GM12878 (cell line): Measurements from ENCODE around the gene CEP19. TPM values are rescaled to one million over a fixed set of nuclear protein-coding genes. Genes with fewer than 3 reads are reported as not detected.

Source experiments
- ATAC-seq: fragments of 200-7000 bp; cut with Tn5 transposase; 3 replicates; pipeline ENCODE4 v1.9.1; 2020; ENCODE audit warnings: mild to moderate bottlenecking, moderate library complexity
- BruUV-seq: library from RNA; stranded (reverse); fragments of 400-500 nt; replicated peaks from 2 replicates; lab custom pipeline; 2021; lab: Mats Ljungman, UMichigan
- CTCF ChIA-PET: fragments of 300-600 bp; sonication (Branson Sonifier 250); formaldehyde crosslinking; extraction: SDS; loops from one replicate; lab custom pipeline; 2021; ENCODE audit warnings: inconsistent platforms; lab: Yijun Ruan, JAX
- POLR2A ChIA-PET: fragments of 350-600 bp; formaldehyde crosslinking; extraction: SDS; loops from one replicate; lab custom pipeline; 2021; ENCODE audit warnings: inconsistent platforms; lab: Charles Lee
- RAD21 ChIA-PET: fragments of 300-600 bp; sonication (Branson Sonifier 250); formaldehyde crosslinking; loops from one replicate; lab custom pipeline; 2023; ENCODE audit warnings: antibody characterized with exemption; ENCODE audit not compliant: unreplicated experiment; lab: Charles Lee
- SMC1A ChIA-PET: fragments of 300-600 bp; sonication (Branson Sonifier 250); formaldehyde crosslinking; loops from one replicate; lab custom pipeline; 2023; ENCODE audit not compliant: unreplicated experiment, uncharacterized antibody; lab: Charles Lee
- DNase-seq: peaks from one replicate; pipeline ENCODE4 v3.0.0-alpha.2; 2011; ENCODE audit warnings: low read depth, low spot score
- FAIRE-seq: peaks from 3 replicates; lab custom pipeline; 2011; peaks lifted over from hg19 to GRCh38; lab: Jason Lieb, UNC
- H2AFZ ChIP-seq: 2 replicates; pipeline ENCODE4 v1.6.0; 2011; ENCODE audit warnings: low read depth, low read length, control low read depth; ENCODE audit not compliant: control insufficient read depth
- H3K27ac ChIP-seq: 2 replicates; pipeline ENCODE4 v1.5.1; 2011; ENCODE audit warnings: control low read depth; ENCODE audit not compliant: control insufficient read depth, insufficient read depth
- H3K27me3 ChIP-seq, 2 experiments: replicated peaks in 1 of 2; 2 replicates each; pipeline versions ENCODE4 v1.6.0 to v1.6.1; 2011; ENCODE audit warnings: low read length in 1 of 2; ENCODE audit not compliant: control insufficient read depth in 2 of 2, insufficient read depth in 2 of 2
- H3K36me3 ChIP-seq, 2 experiments: 2 replicates each; pipeline ENCODE4 v1.5.1; 2011; ENCODE audit warnings: low read length in 1 of 2; ENCODE audit not compliant: control insufficient read depth in 2 of 2, insufficient read depth in 2 of 2
- H3K4me1 ChIP-seq: 2 replicates; pipeline ENCODE4 v1.6.1; 2011; ENCODE audit warnings: mild to moderate bottlenecking, low read length, moderate library complexity, mixed read lengths; ENCODE audit not compliant: control insufficient read depth, insufficient read depth
- H3K4me2 ChIP-seq: 2 replicates; pipeline ENCODE4 v1.6.0; 2011; ENCODE audit warnings: control low read depth; ENCODE audit not compliant: control insufficient read depth, insufficient read depth
- H3K4me3 ChIP-seq: fragments of 200-600 bp; sonication (generic); 2 replicates; pipeline ENCODE4 v1.5.1; 2016
- H3K79me2 ChIP-seq: 2 replicates; pipeline ENCODE4 v1.6.0; 2011; ENCODE audit warnings: low read length; ENCODE audit not compliant: control insufficient read depth, insufficient read depth
- H3K9ac ChIP-seq: 2 replicates; pipeline ENCODE4 v1.8.0; 2011; ENCODE audit warnings: low read length, control low read depth, mixed read lengths; ENCODE audit not compliant: control insufficient read depth, insufficient read depth
- H3K9me3 ChIP-seq: replicated peaks from 3 replicates; pipeline ENCODE4 v1.5.1; 2011; ENCODE audit warnings: mild to moderate bottlenecking, low read length; ENCODE audit not compliant: control insufficient read depth, insufficient read depth
- H4K20me1 ChIP-seq: 2 replicates; pipeline ENCODE4 v1.6.0; 2011; ENCODE audit not compliant: control insufficient read depth, insufficient read depth
- BACH1 ChIP-seq: fragments of 450-650 bp; IDR thresholded peaks from 2 replicates; pipeline ENCODE4 v1.6.1; 2017; ENCODE audit warnings: mild to moderate bottlenecking, borderline replicate concordance
- HDAC6 ChIP-seq: fragments of 200-600 bp; sonication (generic); IDR thresholded peaks from one replicate; pipeline ENCODE4 v1.8.0; 2017; ENCODE audit warnings: antibody characterized with exemption; ENCODE audit not compliant: unreplicated experiment
- JUNB ChIP-seq: IDR thresholded peaks from 2 replicates; pipeline ENCODE4 v1.6.1; 2016; ENCODE audit warnings: antibody characterized with exemption, mild to moderate bottlenecking
- MLLT1 ChIP-seq: fragments of 450-650 bp; IDR thresholded peaks from 2 replicates; pipeline ENCODE4 v1.6.1; 2016; ENCODE audit warnings: mild to moderate bottlenecking
- PML ChIP-seq: IDR thresholded peaks from 2 replicates; pipeline ENCODE4 v1.6.1; 2012; ENCODE audit warnings: low read length, inconsistent platforms
- POLR2A ChIP-seq: IDR thresholded peaks from 2 replicates; pipeline ENCODE4 v1.6.1; 2011; ENCODE audit warnings: low read depth, mild to moderate bottlenecking, low read length
- POLR2AphosphoS5 ChIP-seq: IDR thresholded peaks from 2 replicates; pipeline ENCODE4 v1.6.1; 2011; ENCODE audit warnings: mild to moderate bottlenecking, low read length, inconsistent platforms
- RBBP5 ChIP-seq: fragments of 200-600 bp; sonication (generic); conservative IDR thresholded peaks from 2 replicates; pipeline ENCODE4 v1.6.1; 2016
- REST ChIP-seq: IDR thresholded peaks from 2 replicates; pipeline ENCODE4 v1.6.1; 2012; ENCODE audit warnings: mild to moderate bottlenecking, low read depth, low read length
- ZNF207 ChIP-seq: fragments of 450-650 bp; IDR thresholded peaks from 2 replicates; pipeline ENCODE4 v1.6.1; 2014; ENCODE audit warnings: antibody characterized with exemption, mild to moderate bottlenecking, borderline replicate concordance
- WGBS: methylation state at CpG from one replicate; pipeline ENCODE4 v1.1.6; 2016; ENCODE audit warnings: low lambda C conversion rate; ENCODE audit not compliant: insufficient replicate concordance, insufficient coverage; ENCODE audit errors: missing lambda C conversion rate; 5-methylcytosine and 5-hydroxymethylcytosine counted together
- in situ Hi-C: fragments of 300-500 bp; cut with MboI; formaldehyde crosslinking; loops from 9 replicates; pipeline ENCODE4 v1.14.3; 2018; ENCODE audit warnings: mixed read lengths
- intact Hi-C: fragments of 100-400 bp; cut with micrococcal nuclease; formaldehyde crosslinking; loops from one replicate; pipeline ENCODE4 v1.14.2; 2022; ENCODE audit not compliant: unreplicated experiment
- polyA plus RNA-seq, 11 experiments: library from polyadenylated mRNA; depleted of rRNA in 4 of 11; unstranded in 6 of 11; stranded (reverse) in 5 of 11; fragments of >200 nt; fragmentation: Nextera tagmentation in 4 of 11; fragmentation: Illumina TruSeq in 1 of 11; extraction: Ambion mirVana in 4 of 11; extraction: Trizol in 1 of 11; gene quantifications; 1 replicate in 1 of 11; 2 replicates in 10 of 11; pipeline versions ENCODE4 v1.2.1 to v1.2.3, GENCODE V29; 2011 to 2016; ENCODE audit warnings: inconsistent platforms in 2 of 11, missing spikeins in 2 of 11, low read depth in 1 of 11
- small RNA-seq: library from RNA; depleted of rRNA; stranded (forward); fragments of <200 nt; gene quantifications from one replicate; pipeline ENCODE3, GENCODE V24; 2014
- total RNA-seq, 4 experiments: library from RNA; depleted of rRNA in 3 of 4; stranded (reverse); fragments of >200 nt in 3 of 4; fragmentation: Illumina TruSeq in 1 of 4; extraction: Trizol in 1 of 4; gene quantifications; 2 replicates each; pipeline versions ENCODE4 v1.2.1 to v1.2.3, GENCODE V29; 2013 to 2021

Gene CEP19
- total and polyA plus RNA-seq, 10 of the 15 experiments (the other 5 are each of a cell fraction or from before 2014, with no cell fraction given) = 1.9 to 5.9 (median 2.7) TPM

- Histone ChIP-seq H3K36me3 (peaks cover 28 to 32% of the 10 kb centered on the region in 2 experiments), H3K9me3 (no peaks in the 10 kb centered on the region), H3K79me2 (no peaks in the 10 kb centered on the region), H3K27me3 (no peaks in the 10 kb centered on the region), H4K20me1 (no peaks in the 10 kb centered on the region), H3K9ac (no peak overlapping the region), H3K4me1 (no peaks in the 10 kb centered on the region), H3K27ac (no peak overlapping the region), H3K4me3 (no peak overlapping the region), H2AFZ (no peak overlapping the region), H3K4me2 (no peak overlapping the region)
- intact Hi-C loops = no loop called here
- ChIA-PET RAD21 (interaction anchor here (1.3 kb wide), 1 partner anchor 50 kb away, joined by 4 read pairs; no protein-coding TSS in a partner anchor), CTCF (interaction anchor here (1.5 kb wide), 1 partner anchor 34 kb away, joined by 3 read pairs; no protein-coding TSS in a partner anchor), POLR2A (no interaction called here), SMC1A (interaction anchor here (1.5 to 1.6 kb wide), 2 partner anchors 10 to 18 kb away, joined by 3 to 6 read pairs; no protein-coding TSS in a partner anchor)
- in situ Hi-C loops = no loop called here
- TF ChIP-seq MLLT1 (no peak), REST (no peak), JUNB (no peak), ZNF207 (no peak), RBBP5 (no peak), HDAC6 (no peak), PML (no peak), BACH1 (no peak), POLR2AphosphoS5 (peak; percentile 16; the same call in 1 of the 2 replicates), POLR2A (peak; percentile 65; the same call in 1 of the 2 replicates)
- WGBS = 99% methylated on average over 35 of the region's 35 CpGs
- DNase-seq = no peak
- BruUV-seq = no TSS peak
- no peak for ATAC-seq
- no peak for FAIRE-seq
Observed at GRCh38 chr3:196659901-196660351, 52.1 kb downstream of the CEP19 start.

Small RNAs within 50 kb of the gene (small RNA-seq; reads per million reads assigned to genes)
- gene RNU4-89P (not detected), gene RNU6-646P (not detected)

Other genes starting within 250 kb of the CEP19 start
Only the 7 nearest of the 9 such genes appear.
- not detected in 2 replicates for gene SMCO1, start 196.9 kb downstream of the CEP19 start, total RNA-seq (2014; rRNA removed)
- not detected in 2 replicates for gene SMCO1, start 196.9 kb downstream of the CEP19 start, total RNA-seq (2014; rRNA removed; fragmentation: Illumina TruSeq; extraction: Trizol)
- not detected in 2 replicates for gene SMCO1, start 196.9 kb downstream of the CEP19 start, total RNA-seq (2021)
- gene SMCO1, start 196.9 kb downstream of the CEP19 start, polyA plus RNA-seq (2011; rRNA removed) = not detected in 2 replicates
- not detected in 2 replicates for gene SMCO1, start 196.9 kb downstream of the CEP19 start, polyA plus RNA-seq (2014; fragmentation: Illumina TruSeq; extraction: Trizol)
- gene SMCO1, start 196.9 kb downstream of the CEP19 start, polyA plus RNA-seq (2014; fragmentation: Nextera tagmentation; extraction: Ambion mirVana) = under 1 TPM in 1 of 2 experiments, not detected in 1; 0.05 TPM
- gene SMCO1, start 196.9 kb downstream of the CEP19 start, polyA plus RNA-seq (2014; rRNA removed) = not detected in 2 replicates
- gene SMCO1, start 196.9 kb downstream of the CEP19 start, polyA plus RNA-seq (2016; fragmentation: Nextera tagmentation; extraction: Ambion mirVana) = not detected
- 8.9 and 10.4 TPM in 2 replicates for gene WDR53, start 143.7 kb downstream of the CEP19 start, total RNA-seq (2014; rRNA removed)
- gene WDR53, start 143.7 kb downstream of the CEP19 start, total RNA-seq (2014; rRNA removed; fragmentation: Illumina TruSeq; extraction: Trizol) = 14.5 and 15.8 TPM in 2 replicates
- gene WDR53, start 143.7 kb downstream of the CEP19 start, total RNA-seq (2021) = 11.5 and 16.0 TPM in 2 replicates
- 7.7 and 14.0 TPM in 2 replicates for gene WDR53, start 143.7 kb downstream of the CEP19 start, polyA plus RNA-seq (2011; rRNA removed)
- 16.9 and 26.7 TPM in 2 replicates for gene WDR53, start 143.7 kb downstream of the CEP19 start, polyA plus RNA-seq (2014; fragmentation: Illumina TruSeq; extraction: Trizol)
- gene WDR53, start 143.7 kb downstream of the CEP19 start, polyA plus RNA-seq (2014; fragmentation: Nextera tagmentation; extraction: Ambion mirVana) = 10 to 100 TPM; 17.4 to 18.4 TPM
- gene WDR53, start 143.7 kb downstream of the CEP19 start, polyA plus RNA-seq (2014; rRNA removed) = 12.7 and 14.2 TPM in 2 replicates
- 10 to 100 TPM; 18.9 to 20.3 TPM for gene WDR53, start 143.7 kb downstream of the CEP19 start, polyA plus RNA-seq (2016; fragmentation: Nextera tagmentation; extraction: Ambion mirVana)
- gene FBXO45, start 143.6 kb downstream of the CEP19 start, total RNA-seq (2014; rRNA removed) = 12.6 and 16.1 TPM in 2 replicates
- 17.3 and 17.5 TPM in 2 replicates for gene FBXO45, start 143.6 kb downstream of the CEP19 start, total RNA-seq (2014; rRNA removed; fragmentation: Illumina TruSeq; extraction: Trizol)
- 14.5 and 15.0 TPM in 2 replicates for gene FBXO45, start 143.6 kb downstream of the CEP19 start, total RNA-seq (2021)
- gene FBXO45, start 143.6 kb downstream of the CEP19 start, polyA plus RNA-seq (2011; rRNA removed) = 16.0 and 25.2 TPM in 2 replicates
- gene FBXO45, start 143.6 kb downstream of the CEP19 start, polyA plus RNA-seq (2014; fragmentation: Illumina TruSeq; extraction: Trizol) = 16.6 and 19.8 TPM in 2 replicates
- 10 to 100 TPM in 1 of 2 experiments, 1 to 10 TPM in 1; 7.5 to 10.0 TPM for gene FBXO45, start 143.6 kb downstream of the CEP19 start, polyA plus RNA-seq (2014; fragmentation: Nextera tagmentation; extraction: Ambion mirVana)
- 9.3 and 11.0 TPM in 2 replicates for gene FBXO45, start 143.6 kb downstream of the CEP19 start, polyA plus RNA-seq (2014; rRNA removed)
- gene FBXO45, start 143.6 kb downstream of the CEP19 start, polyA plus RNA-seq (2016; fragmentation: Nextera tagmentation; extraction: Ambion mirVana) = 1 to 10 TPM; 4.0 TPM
- 18.5 and 24.1 TPM in 2 replicates for gene NRROS, start 72.6 kb downstream of the CEP19 start, total RNA-seq (2014; rRNA removed)
- 5.4 and 6.8 TPM in 2 replicates for gene NRROS, start 72.6 kb downstream of the CEP19 start, total RNA-seq (2014; rRNA removed; fragmentation: Illumina TruSeq; extraction: Trizol)
- 42.2 and 44.0 TPM in 2 replicates for gene NRROS, start 72.6 kb downstream of the CEP19 start, total RNA-seq (2021)
- 4.2 and 14.0 TPM in 2 replicates for gene NRROS, start 72.6 kb downstream of the CEP19 start, polyA plus RNA-seq (2011; rRNA removed)
- gene NRROS, start 72.6 kb downstream of the CEP19 start, polyA plus RNA-seq (2014; fragmentation: Illumina TruSeq; extraction: Trizol) = 5.1 and 12.8 TPM in 2 replicates
- gene NRROS, start 72.6 kb downstream of the CEP19 start, polyA plus RNA-seq (2014; fragmentation: Nextera tagmentation; extraction: Ambion mirVana) = under 1 TPM; 0.35 TPM
- gene NRROS, start 72.6 kb downstream of the CEP19 start, polyA plus RNA-seq (2014; rRNA removed) = 25.2 and 26.8 TPM in 2 replicates
- 10 to 100 TPM in 1 of 2 experiments, 1 to 10 TPM in 1; 7.8 to 12.4 TPM for gene NRROS, start 72.6 kb downstream of the CEP19 start, polyA plus RNA-seq (2016; fragmentation: Nextera tagmentation; extraction: Ambion mirVana)
- 23.8 and 31.9 TPM in 2 replicates for gene PIGX, start 127 bp upstream of the CEP19 start, total RNA-seq (2014; rRNA removed)
- gene PIGX, start 127 bp upstream of the CEP19 start, total RNA-seq (2014; rRNA removed; fragmentation: Illumina TruSeq; extraction: Trizol) = 22.6 and 22.9 TPM in 2 replicates
- gene PIGX, start 127 bp upstream of the CEP19 start, total RNA-seq (2021) = 21.8 and 27.1 TPM in 2 replicates
- 17.6 and 26.2 TPM in 2 replicates for gene PIGX, start 127 bp upstream of the CEP19 start, polyA plus RNA-seq (2011; rRNA removed)
- gene PIGX, start 127 bp upstream of the CEP19 start, polyA plus RNA-seq (2014; fragmentation: Illumina TruSeq; extraction: Trizol) = 25.5 and 29.7 TPM in 2 replicates
- gene PIGX, start 127 bp upstream of the CEP19 start, polyA plus RNA-seq (2014; fragmentation: Nextera tagmentation; extraction: Ambion mirVana) = 1 to 10 TPM; 3.8 to 9.7 TPM
- 23.5 and 27.3 TPM in 2 replicates for gene PIGX, start 127 bp upstream of the CEP19 start, polyA plus RNA-seq (2014; rRNA removed)
- gene PIGX, start 127 bp upstream of the CEP19 start, polyA plus RNA-seq (2016; fragmentation: Nextera tagmentation; extraction: Ambion mirVana) = 10 to 100 TPM in 1 of 2 experiments, 1 to 10 TPM in 1; 5.7 to 40.0 TPM
- gene PAK2, start 27.6 kb upstream of the CEP19 start, total RNA-seq (2014; rRNA removed) = 13.4 and 15.7 TPM in 2 replicates
- gene PAK2, start 27.6 kb upstream of the CEP19 start, total RNA-seq (2014; rRNA removed; fragmentation: Illumina TruSeq; extraction: Trizol) = 21.9 and 23.3 TPM in 2 replicates
- 54.5 and 59.1 TPM in 2 replicates for gene PAK2, start 27.6 kb upstream of the CEP19 start, total RNA-seq (2021)
- gene PAK2, start 27.6 kb upstream of the CEP19 start, polyA plus RNA-seq (2011; rRNA removed) = 44.7 and 46.5 TPM in 2 replicates
- gene PAK2, start 27.6 kb upstream of the CEP19 start, polyA plus RNA-seq (2014; fragmentation: Illumina TruSeq; extraction: Trizol) = 43.4 and 52.2 TPM in 2 replicates
- gene PAK2, start 27.6 kb upstream of the CEP19 start, polyA plus RNA-seq (2014; fragmentation: Nextera tagmentation; extraction: Ambion mirVana) = 10 to 100 TPM in 1 of 2 experiments, 1 to 10 TPM in 1; 9.0 to 11.7 TPM
- gene PAK2, start 27.6 kb upstream of the CEP19 start, polyA plus RNA-seq (2014; rRNA removed) = 17.5 and 18.2 TPM in 2 replicates
- 10 to 100 TPM; 32.1 to 35.9 TPM for gene PAK2, start 27.6 kb upstream of the CEP19 start, polyA plus RNA-seq (2016; fragmentation: Nextera tagmentation; extraction: Ambion mirVana)
- 22.3 and 27.9 TPM in 2 replicates for gene SENP5, start 155.7 kb upstream of the CEP19 start, total RNA-seq (2014; rRNA removed)
- gene SENP5, start 155.7 kb upstream of the CEP19 start, total RNA-seq (2014; rRNA removed; fragmentation: Illumina TruSeq; extraction: Trizol) = 28.4 and 29.1 TPM in 2 replicates
- gene SENP5, start 155.7 kb upstream of the CEP19 start, total RNA-seq (2021) = 22.5 and 24.8 TPM in 2 replicates
- gene SENP5, start 155.7 kb upstream of the CEP19 start, polyA plus RNA-seq (2011; rRNA removed) = 23.4 and 24.9 TPM in 2 replicates
- 16.8 and 25.0 TPM in 2 replicates for gene SENP5, start 155.7 kb upstream of the CEP19 start, polyA plus RNA-seq (2014; fragmentation: Illumina TruSeq; extraction: Trizol)
- gene SENP5, start 155.7 kb upstream of the CEP19 start, polyA plus RNA-seq (2014; fragmentation: Nextera tagmentation; extraction: Ambion mirVana) = 1 to 10 TPM; 6.4 to 9.6 TPM
- 14.3 TPM in 2 replicates for gene SENP5, start 155.7 kb upstream of the CEP19 start, polyA plus RNA-seq (2014; rRNA removed)
- 10 to 100 TPM; 11.8 to 13.9 TPM for gene SENP5, start 155.7 kb upstream of the CEP19 start, polyA plus RNA-seq (2016; fragmentation: Nextera tagmentation; extraction: Ambion mirVana)